ENCODE data around the gene XCR1. TPM values are rescaled to one million over a fixed set of nuclear protein-coding genes. Genes with fewer than 3 reads are reported as not detected.
"Not testable (repeated sequence)": the region's sequence is repeated elsewhere in the genome, so short reads cannot be mapped to it uniquely, and the experiment has no call there.

Gene XCR1
- total and polyA plus RNA-seq, 2 experiments from 2014 or later, result not detected

DNA sequence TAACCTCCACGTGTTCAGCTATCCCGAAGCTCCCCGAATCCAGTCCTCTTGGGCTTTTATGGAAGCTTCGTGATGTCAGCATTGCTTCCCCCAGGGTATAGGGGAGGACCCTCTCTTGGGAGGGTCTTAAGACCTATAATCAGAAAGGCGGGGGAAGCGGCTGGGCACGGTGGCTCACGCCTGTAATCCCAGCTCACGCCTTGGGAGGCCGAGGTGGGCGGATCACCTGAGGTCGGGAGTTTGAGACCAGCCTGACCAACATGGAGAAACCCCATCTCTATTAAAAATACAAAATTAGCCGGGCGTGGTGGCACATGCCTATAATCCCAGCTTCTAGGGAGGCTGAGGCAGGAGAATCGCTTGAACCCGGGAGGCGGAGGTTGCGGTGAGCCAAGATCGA lies 29.8 kb downstream of the XCR1 start:
- DNase-seq (ENCODE audit: low spot score); H3K36me3 ChIP-seq (ENCODE audit: insufficient read depth); H3K27ac Mint-ChIP-seq; H3K4me3 Mint-ChIP-seq; H3F3A ChIP-seq (replicated peaks; ENCODE audit: low read depth); H3K4me2 ChIP-seq; H3K36me3 Mint-ChIP-seq (ENCODE audit: low read depth); H4K20me1 ChIP-seq (replicated peaks; ENCODE audit: insufficient read depth); H3K4me3 ChIP-seq; H3K9me3 Mint-ChIP-seq; H3K27me3 ChIP-seq (ENCODE audit: insufficient read depth); H2AFZ ChIP-seq; H3K27me3 Mint-ChIP-seq (ENCODE audit: insufficient read depth, low read depth, poor library complexity); H3K9me2 ChIP-seq (ENCODE audit: insufficient read depth); H3K27ac ChIP-seq (ENCODE audit: low read depth); ATAC-seq: not testable (repeated sequence)
- H3K79me2 ChIP-seq (replicated peaks; ENCODE audit: insufficient read depth), result peaks cover 21% of the 10 kb centered on the region
- H3K4me1 ChIP-seq (ENCODE audit: insufficient read depth), result peaks cover 18% of the 10 kb centered on the region
- peaks cover 25% of the 10 kb centered on the region for H3K4me1 Mint-ChIP-seq

- H3K4me1 ChIP-seq (ENCODE audit: insufficient read depth), result peaks cover 23% of the 10 kb centered on the region
- H3K9me2 ChIP-seq (ENCODE audit: insufficient read depth), result 0 out of 2 replicates have a peak, but pooled peaks cover 8% of the 10 kb centered on the region
- DNase-seq (ENCODE audit: low spot score), result peak; percentile 97
- H2AFZ ChIP-seq, result peak within 1 kb of the TSS; percentile 97
- no peaks in the 10 kb centered on the region for H3F3A ChIP-seq (replicated peaks; ENCODE audit: low read depth)
- ATAC-seq, result peak; percentile 92
- Mint-ChIP-seq H3K36me3 (ENCODE audit: low read depth) (no peaks in the 10 kb centered on the region; the same call in 2 of the 3 replicates), H3K27ac (peak within 1 kb of the TSS; percentile 86), H3K27me3 (ENCODE audit: insufficient read depth, low read depth, poor library complexity) (peaks cover 8% of the 10 kb centered on the region), H3K4me1 (peaks cover 36% of the 10 kb centered on the region), H3K9me3 (no peaks in the 10 kb centered on the region; the same call in 1 of the 3 replicates), H3K4me3 (peak within 1 kb of the TSS; percentile 87)
- TF ChIP-seq POLR2AphosphoS5 (IDR thresholded peaks at IDR 0.05; ENCODE audit: low read depth), result peak; percentile 74
- TF ChIP-seq, protein P1, sequence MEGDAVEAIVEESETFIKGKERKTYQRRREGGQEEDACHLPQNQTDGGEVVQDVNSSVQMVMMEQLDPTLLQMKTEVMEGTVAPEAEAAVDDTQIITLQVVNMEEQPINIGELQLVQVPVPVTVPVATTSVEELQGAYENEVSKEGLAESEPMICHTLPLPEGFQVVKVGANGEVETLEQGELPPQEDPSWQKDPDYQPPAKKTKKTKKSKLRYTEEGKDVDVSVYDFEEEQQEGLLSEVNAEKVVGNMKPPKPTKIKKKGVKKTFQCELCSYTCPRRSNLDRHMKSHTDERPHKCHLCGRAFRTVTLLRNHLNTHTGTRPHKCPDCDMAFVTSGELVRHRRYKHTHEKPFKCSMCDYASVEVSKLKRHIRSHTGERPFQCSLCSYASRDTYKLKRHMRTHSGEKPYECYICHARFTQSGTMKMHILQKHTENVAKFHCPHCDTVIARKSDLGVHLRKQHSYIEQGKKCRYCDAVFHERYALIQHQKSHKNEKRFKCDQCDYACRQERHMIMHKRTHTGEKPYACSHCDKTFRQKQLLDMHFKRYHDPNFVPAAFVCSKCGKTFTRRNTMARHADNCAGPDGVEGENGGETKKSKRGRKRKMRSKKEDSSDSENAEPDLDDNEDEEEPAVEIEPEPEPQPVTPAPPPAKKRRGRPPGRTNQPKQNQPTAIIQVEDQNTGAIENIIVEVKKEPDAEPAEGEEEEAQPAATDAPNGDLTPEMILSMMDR (conservative IDR thresholded peaks at IDR 0.05; ENCODE audit: low read depth in 2 of 2), result no peak
- TF ChIP-seq, protein P2, sequence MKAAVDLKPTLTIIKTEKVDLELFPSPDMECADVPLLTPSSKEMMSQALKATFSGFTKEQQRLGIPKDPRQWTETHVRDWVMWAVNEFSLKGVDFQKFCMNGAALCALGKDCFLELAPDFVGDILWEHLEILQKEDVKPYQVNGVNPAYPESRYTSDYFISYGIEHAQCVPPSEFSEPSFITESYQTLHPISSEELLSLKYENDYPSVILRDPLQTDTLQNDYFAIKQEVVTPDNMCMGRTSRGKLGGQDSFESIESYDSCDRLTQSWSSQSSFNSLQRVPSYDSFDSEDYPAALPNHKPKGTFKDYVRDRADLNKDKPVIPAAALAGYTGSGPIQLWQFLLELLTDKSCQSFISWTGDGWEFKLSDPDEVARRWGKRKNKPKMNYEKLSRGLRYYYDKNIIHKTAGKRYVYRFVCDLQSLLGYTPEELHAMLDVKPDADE (IDR thresholded peaks at IDR 0.05), result peak; percentile 98
- no peak for TF ChIP-seq ZNF114 (CRISPR knock-in tag; IDR thresholded peaks at IDR 0.05)
- TF ChIP-seq CREB1 (CRISPR knock-in tag; IDR thresholded peaks at IDR 0.05; ENCODE audit: low read depth), result peak; percentile 82
- TF ChIP-seq EZH2phosphoT487 (IDR thresholded peaks at IDR 0.05; ENCODE audit: unreplicated experiment), result no peak
- TF ChIP-seq ZNF331 (CRISPR knock-in tag; IDR thresholded peaks at IDR 0.05; ENCODE audit: low read depth), result no peak
- peak; percentile 11 for TF ChIP-seq REST (IDR thresholded peaks at IDR 0.05; ENCODE audit: unreplicated experiment)
- no peak for TF ChIP-seq STAT1 (IDR thresholded peaks at IDR 0.05; ENCODE audit: unreplicated experiment)
- H3K36me3 ChIP-seq (ENCODE audit: insufficient read depth), result no peaks in the 10 kb centered on the region
- H3K4me3 ChIP-seq, result peak within 1 kb of the TSS; percentile 97
- peaks cover 40% of the 10 kb centered on the region for H3K79me2 ChIP-seq (replicated peaks; ENCODE audit: insufficient read depth)
- no peak within 1 kb of the TSS for H3K27ac ChIP-seq (ENCODE audit: low read depth)
- H3K27me3 ChIP-seq (ENCODE audit: insufficient read depth), result peaks cover 7% of the 10 kb centered on the region; the same call in 1 of the 2 replicates
- H3K4me2 ChIP-seq, result peak within 1 kb of the TSS; percentile 77
- no peaks in the 10 kb centered on the region; the same call in 1 of the 2 replicates for H4K20me1 ChIP-seq (replicated peaks; ENCODE audit: insufficient read depth)
These were observed 31.8 kb downstream of the XCR1 start, which contains the start of gene FYCO1 for GRCh38 chr3:45995236-45996192. FYCO1 (minus strand) TSS chr3:45995824; CDS start chr3:45984910, 10,914 bp downstream.
